ENCODE data around the gene NLGN1.

DNA sequence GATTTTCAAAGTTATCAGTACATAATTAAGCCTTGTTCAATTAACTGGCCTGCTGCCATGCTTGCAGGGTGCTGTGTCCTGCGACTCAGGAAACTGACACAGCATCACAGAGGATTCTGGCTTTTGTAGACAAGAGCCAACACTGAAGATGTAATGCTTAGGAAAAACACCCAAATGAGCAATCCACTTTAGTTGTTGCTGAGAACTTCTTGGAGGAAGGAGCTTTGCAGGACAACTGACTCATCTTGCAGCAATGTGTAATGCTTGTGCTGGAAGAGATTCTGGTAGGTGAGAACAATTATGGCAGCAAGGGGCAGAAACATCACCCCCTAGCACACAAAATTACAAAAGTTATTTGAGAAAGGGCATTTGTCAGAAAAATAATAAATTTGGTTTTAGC is 67.6 kb downstream of the NLGN1 start:
- TF ChIP-seq, protein P1, sequence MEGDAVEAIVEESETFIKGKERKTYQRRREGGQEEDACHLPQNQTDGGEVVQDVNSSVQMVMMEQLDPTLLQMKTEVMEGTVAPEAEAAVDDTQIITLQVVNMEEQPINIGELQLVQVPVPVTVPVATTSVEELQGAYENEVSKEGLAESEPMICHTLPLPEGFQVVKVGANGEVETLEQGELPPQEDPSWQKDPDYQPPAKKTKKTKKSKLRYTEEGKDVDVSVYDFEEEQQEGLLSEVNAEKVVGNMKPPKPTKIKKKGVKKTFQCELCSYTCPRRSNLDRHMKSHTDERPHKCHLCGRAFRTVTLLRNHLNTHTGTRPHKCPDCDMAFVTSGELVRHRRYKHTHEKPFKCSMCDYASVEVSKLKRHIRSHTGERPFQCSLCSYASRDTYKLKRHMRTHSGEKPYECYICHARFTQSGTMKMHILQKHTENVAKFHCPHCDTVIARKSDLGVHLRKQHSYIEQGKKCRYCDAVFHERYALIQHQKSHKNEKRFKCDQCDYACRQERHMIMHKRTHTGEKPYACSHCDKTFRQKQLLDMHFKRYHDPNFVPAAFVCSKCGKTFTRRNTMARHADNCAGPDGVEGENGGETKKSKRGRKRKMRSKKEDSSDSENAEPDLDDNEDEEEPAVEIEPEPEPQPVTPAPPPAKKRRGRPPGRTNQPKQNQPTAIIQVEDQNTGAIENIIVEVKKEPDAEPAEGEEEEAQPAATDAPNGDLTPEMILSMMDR (IDR thresholded peaks at IDR 0.05), result no peak
- TF ChIP-seq POLR2A (IDR thresholded peaks at IDR 0.05), result no peak
- no peak for TF ChIP-seq EP300 (IDR thresholded peaks at IDR 0.05)

All from suprapubic skin (tissue), 3 donors.